Nephron progenitor cell (in vitro differentiated cells): ENCODE measurements around the gene LARP4.

Source experiments
- DNase-seq: peaks from one replicate; pipeline ENCODE4 v3.0.0; 2021
- H3K27ac Mint-ChIP-seq: 2 replicates; pipeline ENCODE4 v1.8.0; 2021; ENCODE audit warnings: mild to moderate bottlenecking, moderate library complexity, mixed read lengths
- H3K27me3 Mint-ChIP-seq: 2 replicates; pipeline ENCODE4 v1.8.0; 2021; ENCODE audit warnings: mild to moderate bottlenecking, low read depth, mixed read lengths; ENCODE audit not compliant: poor library complexity
- H3K36me3 Mint-ChIP-seq: 2 replicates; pipeline ENCODE4 v1.8.0; 2021; ENCODE audit warnings: low read depth, mixed read lengths
- H3K4me1 Mint-ChIP-seq: 2 replicates; pipeline ENCODE4 v1.8.0; 2021; ENCODE audit warnings: mixed read lengths
- H3K4me3 Mint-ChIP-seq: 2 replicates; pipeline ENCODE4 v1.8.0; 2021; ENCODE audit warnings: mild to moderate bottlenecking, moderate library complexity, mixed read lengths
- H3K9me3 Mint-ChIP-seq: 2 replicates; pipeline ENCODE4 v1.8.0; 2021; ENCODE audit warnings: mild to moderate bottlenecking, moderate library complexity, mixed read lengths
- TF ChIP-seq, protein P1 (sequence below): fragments of 200-600 bp; sonication (generic); IDR thresholded peaks from 2 replicates; pipeline ENCODE4 v1.5.0; 2021; ENCODE audit warnings: antibody characterized with exemption

LARP4 gene

DNA sequence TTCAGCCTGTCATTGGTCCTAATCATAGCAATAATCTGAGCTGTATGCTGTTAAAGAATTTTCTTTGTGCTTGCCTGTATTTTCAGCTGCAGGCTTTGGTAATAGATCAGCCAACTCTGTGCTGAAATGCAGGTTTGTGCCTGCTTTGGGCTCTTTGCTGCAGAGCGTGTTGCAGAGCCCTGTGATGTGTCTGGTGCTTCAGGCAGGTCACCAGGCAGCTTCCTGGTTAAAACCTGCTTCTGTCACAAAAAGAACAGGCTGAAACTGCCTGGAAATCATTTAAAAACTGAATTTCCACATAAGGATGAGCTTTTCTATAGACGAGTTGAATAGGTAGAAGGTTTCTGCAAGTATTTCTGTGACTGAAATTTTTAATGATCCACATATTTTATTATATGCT lies 107.2 kb downstream of the LARP4 start:
- peak overlapping the region; percentile 55 for H3K4me3 Mint-ChIP-seq
- H3K27ac Mint-ChIP-seq, result no peak overlapping the region
- peaks cover 52% of the 10 kb centered on the region for H3K4me1 Mint-ChIP-seq
- no peak for DNase-seq
- peaks cover 4% of the 10 kb centered on the region for H3K27me3 Mint-ChIP-seq
- H3K36me3 Mint-ChIP-seq, result no peaks in the 10 kb centered on the region
- H3K9me3 Mint-ChIP-seq, result no peaks in the 10 kb centered on the region
- TF ChIP-seq, protein P1, sequence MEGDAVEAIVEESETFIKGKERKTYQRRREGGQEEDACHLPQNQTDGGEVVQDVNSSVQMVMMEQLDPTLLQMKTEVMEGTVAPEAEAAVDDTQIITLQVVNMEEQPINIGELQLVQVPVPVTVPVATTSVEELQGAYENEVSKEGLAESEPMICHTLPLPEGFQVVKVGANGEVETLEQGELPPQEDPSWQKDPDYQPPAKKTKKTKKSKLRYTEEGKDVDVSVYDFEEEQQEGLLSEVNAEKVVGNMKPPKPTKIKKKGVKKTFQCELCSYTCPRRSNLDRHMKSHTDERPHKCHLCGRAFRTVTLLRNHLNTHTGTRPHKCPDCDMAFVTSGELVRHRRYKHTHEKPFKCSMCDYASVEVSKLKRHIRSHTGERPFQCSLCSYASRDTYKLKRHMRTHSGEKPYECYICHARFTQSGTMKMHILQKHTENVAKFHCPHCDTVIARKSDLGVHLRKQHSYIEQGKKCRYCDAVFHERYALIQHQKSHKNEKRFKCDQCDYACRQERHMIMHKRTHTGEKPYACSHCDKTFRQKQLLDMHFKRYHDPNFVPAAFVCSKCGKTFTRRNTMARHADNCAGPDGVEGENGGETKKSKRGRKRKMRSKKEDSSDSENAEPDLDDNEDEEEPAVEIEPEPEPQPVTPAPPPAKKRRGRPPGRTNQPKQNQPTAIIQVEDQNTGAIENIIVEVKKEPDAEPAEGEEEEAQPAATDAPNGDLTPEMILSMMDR, result no peak

DNA sequence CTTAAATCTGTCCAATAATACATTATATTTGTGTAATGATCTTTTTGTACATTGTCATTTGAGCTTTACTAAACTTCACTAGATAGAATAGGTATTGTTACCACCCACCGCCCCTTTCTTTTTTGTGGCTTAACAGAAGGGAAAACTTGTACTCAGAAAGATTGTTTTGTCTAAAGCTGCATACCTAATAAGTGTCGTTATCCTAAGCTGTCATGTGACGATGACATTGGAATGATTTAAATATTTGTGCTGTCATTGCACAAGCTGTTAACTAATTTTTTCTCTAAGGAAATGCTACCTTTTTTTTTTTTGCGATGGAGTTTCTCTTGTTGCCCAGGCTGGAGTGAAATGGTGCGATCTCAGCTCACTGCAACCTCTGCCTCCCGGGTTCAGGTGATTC lies 107.7 kb downstream of the LARP4 start:
- Mint-ChIP-seq H3K9me3 (no peaks in the 10 kb centered on the region), H3K27ac (no peak overlapping the region), H3K4me3 (no peak overlapping the region), H3K36me3 (no peaks in the 10 kb centered on the region), H3K27me3 (peaks cover 4% of the 10 kb centered on the region), H3K4me1 (peaks cover 52% of the 10 kb centered on the region)
- TF ChIP-seq, protein P1, result no peak
- DNase-seq, result no peak

DNA sequence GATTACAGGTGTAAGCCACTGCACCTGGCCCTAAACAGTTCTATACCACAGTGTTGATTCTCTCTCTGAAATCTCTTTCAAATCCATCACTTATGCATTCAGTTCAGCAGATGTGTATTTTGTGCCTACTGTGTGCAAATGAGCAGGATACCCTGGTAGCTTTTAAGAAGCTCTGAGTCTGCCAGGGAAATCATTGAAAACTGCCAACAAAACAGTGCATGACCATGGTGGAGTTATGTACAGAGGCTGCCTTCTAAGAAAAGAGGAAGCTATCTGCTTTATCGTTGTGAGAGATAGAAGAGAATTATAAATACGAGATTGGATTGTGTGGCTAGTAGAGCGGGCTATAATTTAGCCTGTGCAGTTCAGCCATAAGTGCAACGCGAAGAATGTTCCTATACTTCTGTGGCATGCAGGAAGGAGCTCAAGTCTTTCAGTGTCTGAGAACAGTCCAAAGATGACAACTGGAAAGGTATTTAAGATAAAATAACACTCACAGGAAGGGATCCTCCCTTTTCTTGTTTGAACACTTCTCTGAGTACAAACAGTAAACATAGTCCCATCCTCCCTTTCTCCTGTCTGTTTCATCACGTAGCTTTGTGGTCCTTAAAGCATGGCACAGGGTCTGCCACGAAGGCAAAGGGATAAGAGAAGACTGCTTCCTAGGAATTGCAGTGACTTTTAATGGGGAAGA lies 108.4 kb downstream of the LARP4 start:
- H3K27ac Mint-ChIP-seq, result peak overlapping the region; percentile 89
- H3K4me3 Mint-ChIP-seq, result no peak overlapping the region
- H3K36me3 Mint-ChIP-seq, result peaks cover under 1% of the 10 kb centered on the region
- peaks cover 52% of the 10 kb centered on the region for H3K4me1 Mint-ChIP-seq
- TF ChIP-seq, protein P1, result no peak
- H3K27me3 Mint-ChIP-seq, result peaks cover 4% of the 10 kb centered on the region
- no peak for DNase-seq
- H3K9me3 Mint-ChIP-seq, result no peaks in the 10 kb centered on the region

DNA sequence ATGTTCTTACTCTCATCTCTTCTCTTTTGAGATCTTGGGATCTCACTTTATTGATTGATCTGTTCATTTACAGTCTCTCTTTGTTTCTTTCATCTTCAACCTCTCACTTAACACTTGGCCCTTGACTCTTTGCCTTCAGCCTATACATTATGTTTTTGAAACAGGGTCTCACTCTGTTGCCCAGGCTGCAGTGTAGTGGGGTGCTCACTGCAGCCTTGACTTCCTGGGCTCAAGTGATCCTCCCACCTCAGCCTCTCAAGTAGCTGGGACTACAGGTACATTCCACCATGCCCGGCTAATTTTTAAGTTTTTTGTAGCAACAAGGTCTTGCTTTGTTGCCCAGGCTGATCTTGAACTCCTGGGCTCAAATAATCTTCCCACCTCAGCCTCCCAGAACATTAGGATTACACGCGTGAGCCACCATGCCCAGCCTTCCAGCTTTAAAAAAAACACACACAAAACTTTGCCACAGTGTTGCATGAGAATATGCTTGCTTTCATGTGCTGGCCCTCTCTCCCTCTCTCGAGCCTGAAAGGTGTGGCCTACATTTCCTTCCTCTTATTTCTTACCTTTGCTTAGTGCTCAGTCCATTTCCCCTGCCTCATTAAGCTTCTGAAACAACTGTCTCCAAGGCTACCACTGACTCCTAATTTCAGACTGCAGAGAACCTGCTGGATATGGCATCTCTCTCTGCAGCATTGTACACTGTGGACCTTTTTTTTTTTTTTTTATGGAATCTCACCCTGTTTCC lies 114.0 kb downstream of the LARP4 start:
- H3K4me3 Mint-ChIP-seq, result no peak overlapping the region
- H3K27ac Mint-ChIP-seq, result peak overlapping the region; percentile 47
- H3K9me3 Mint-ChIP-seq, result peaks cover 4% of the 10 kb centered on the region
- TF ChIP-seq, protein P1, result no peak
- peaks cover 4% of the 10 kb centered on the region for H3K27me3 Mint-ChIP-seq
- H3K4me1 Mint-ChIP-seq, result peaks cover 30% of the 10 kb centered on the region
- no peak for DNase-seq
- H3K36me3 Mint-ChIP-seq, result peaks cover 20% of the 10 kb centered on the region

DNA sequence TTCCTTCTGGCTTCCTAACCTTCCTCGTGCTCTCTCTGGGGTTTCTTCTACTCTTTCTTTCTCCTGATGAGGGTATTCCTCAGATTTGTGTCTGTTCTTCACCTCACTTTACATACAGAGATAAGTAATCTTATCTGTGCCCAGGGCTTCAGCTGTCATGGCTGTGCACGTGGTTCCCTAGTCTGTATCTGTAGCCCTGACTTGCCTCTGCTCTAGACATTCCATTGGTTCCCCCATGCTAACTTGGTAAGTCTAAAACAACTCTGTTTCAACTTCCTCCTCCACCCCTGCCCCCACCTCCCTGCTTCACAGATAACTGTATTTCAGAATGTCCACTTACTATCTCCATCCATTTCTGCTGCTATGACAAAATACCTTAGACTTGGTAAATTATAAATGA lies 114.9 kb downstream of the LARP4 start:
- Mint-ChIP-seq H3K4me3 (no peak overlapping the region), H3K4me1 (peaks cover 22% of the 10 kb centered on the region), H3K27me3 (peaks cover under 1% of the 10 kb centered on the region), H3K9me3 (peaks cover 4% of the 10 kb centered on the region), H3K36me3 (peaks cover 23% of the 10 kb centered on the region), H3K27ac (peak overlapping the region; percentile 55)
- DNase-seq, result no peak
- TF ChIP-seq, protein P1, result no peak
